ENCODE results near the gene HPCAL1.

HPCAL1 gene

GRCh38 chr2:10471046-10471571 is 168.4 kb downstream of the HPCAL1 start:
- no peak for DNase-seq

DNA sequence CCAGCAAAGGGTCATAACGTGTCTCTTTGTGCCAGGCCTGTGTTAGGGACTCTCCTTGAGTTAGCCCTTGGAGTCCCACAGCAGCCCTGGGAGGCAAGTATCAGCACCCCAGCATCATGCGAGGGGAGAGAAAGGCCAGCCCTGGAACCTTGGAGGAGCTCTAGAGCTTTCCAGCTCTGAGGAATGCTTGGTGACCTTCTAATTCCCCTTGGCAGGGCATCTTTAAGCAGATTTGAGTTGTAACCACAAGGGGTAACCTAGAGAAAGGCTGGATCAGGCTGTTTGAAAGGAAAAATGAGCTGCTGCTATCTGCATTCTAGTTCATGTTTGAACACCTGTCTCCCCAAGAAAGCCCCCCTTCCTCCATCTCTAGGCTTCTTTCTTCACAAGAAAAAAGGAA is 169.3 kb downstream of the HPCAL1 start:
- no peak for DNase-seq

DNA sequence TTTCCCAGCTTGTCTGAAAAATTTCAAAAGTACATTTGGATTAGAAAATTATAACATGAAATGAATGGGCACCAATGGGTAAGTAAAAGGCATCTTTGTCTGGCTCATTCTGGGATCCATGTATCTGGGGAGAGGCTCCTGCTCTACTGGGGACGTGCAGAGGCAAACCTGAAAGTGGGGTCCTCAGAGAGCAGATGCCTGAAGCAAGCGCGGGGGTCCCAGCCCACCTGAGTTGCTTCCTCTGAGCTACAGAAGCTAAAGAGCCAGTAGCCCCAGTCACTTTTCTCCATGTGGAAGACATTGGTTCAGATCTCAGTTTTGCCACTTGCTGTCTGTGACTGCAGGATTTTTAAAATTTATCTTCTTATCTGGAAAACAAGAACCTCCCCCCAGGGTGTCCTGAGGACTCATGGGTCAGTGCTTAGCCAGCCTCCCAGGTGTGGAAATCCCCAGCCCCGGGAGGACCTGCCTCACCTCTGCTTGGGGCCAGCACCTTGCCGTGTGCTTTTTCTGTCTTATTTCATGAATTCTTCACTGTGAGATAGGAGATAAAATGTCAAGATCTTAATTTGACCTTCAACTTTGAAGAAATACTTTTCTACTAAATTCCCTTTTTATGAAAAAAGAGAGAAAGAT is 170.5 kb downstream of the HPCAL1 start:
- no peak for DNase-seq

GRCh38 chr2:10475221-10475722 is 172.6 kb downstream of the HPCAL1 start:
- no peak for DNase-seq

DNA sequence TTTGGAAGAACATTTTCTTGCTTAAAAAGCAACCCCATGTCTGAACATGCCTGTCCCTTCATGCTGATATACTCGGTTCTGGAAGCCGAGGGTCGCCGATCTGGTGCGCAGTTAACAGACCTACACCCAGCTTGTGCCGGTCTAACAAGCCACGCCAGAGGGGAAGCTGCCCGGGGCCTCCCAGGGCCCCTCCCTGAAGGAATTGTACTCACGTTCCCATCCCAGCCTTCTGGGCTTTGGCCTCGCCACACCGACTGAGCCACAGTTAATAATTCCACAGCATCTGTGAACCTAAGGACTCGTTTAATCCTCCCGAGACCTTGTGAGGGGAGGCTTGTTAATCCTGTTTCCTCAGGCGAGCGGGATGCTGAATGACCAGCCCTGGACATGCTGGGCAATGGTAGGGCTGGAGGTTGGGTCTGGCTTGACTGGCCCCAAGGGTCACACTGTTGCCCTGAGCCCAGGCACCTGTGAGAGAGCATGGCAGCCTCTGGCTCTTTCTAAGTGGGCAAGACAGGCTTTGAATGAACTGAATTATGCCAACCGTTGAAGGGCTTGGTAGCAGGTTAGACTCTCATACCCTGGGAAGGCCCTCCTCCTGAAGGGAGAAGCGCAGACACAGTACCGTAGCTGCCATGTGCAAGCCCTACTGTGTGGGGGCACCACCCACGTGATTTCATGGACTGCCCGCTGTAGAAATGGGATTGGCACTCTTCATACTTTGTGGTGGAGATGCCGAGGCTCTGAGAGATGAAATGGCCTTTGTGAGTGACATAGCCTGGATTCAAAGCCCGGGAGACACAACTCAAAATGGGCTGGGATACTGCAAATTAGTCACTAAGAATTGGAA is 173.3 kb downstream of the HPCAL1 start:
- no peak for DNase-seq

GRCh38 chr2:10476723-10477442 is 174.2 kb downstream of the HPCAL1 start:
- no peak for DNase-seq
